PC-9 (cell line): Measurements from ENCODE around the gene MPP3. TPM values are rescaled to one million over a fixed set of nuclear protein-coding genes. Genes with fewer than 3 reads are reported as not detected.

Source experiments
- BruUV-seq: library from RNA; stranded (reverse); fragments of 400-500 nt; replicated peaks from 2 replicates; lab custom pipeline; 2021; lab: Mats Ljungman, UMichigan
- CTCF ChIA-PET: fragments of 300-600 bp; sonication (Branson Sonifier 250); formaldehyde crosslinking; loops from one replicate; lab custom pipeline; 2022; ENCODE audit warnings: antibody characterized with exemption; lab: Charles Lee
- POLR2A ChIA-PET: fragments of 300-600 bp; sonication (Branson Sonifier 250); formaldehyde crosslinking; loops from one replicate; lab custom pipeline; 2022; ENCODE audit warnings: antibody characterized with exemption; ENCODE audit not compliant: unreplicated experiment; lab: Charles Lee
- DNase-seq, 2 experiments: peaks; one replicate each; pipeline versions ENCODE4 v3.0.0 to v3.0.0-alpha.2; 2015 to 2022; ENCODE audit warnings: mixed read lengths in 1 of 2
- H2AFZ ChIP-seq: fragments of 200-600 bp; sonication (generic); 2 replicates; pipeline ENCODE4 v1.8.1; 2017; ENCODE audit warnings: antibody characterized with exemption
- H3F3A ChIP-seq: fragments of 200-600 bp; sonication (generic); 2 replicates; pipeline ENCODE4 v1.8.1; 2017; ENCODE audit warnings: antibody characterized with exemption, mild to moderate bottlenecking, low read depth; ENCODE audit not compliant: insufficient read depth
- H3K27ac ChIP-seq: fragments of 200-600 bp; sonication (generic); 2 replicates; pipeline ENCODE4 v1.6.1; 2016; ENCODE audit warnings: mixed run types
- H3K27me3 ChIP-seq: fragments of 200-600 bp; sonication (generic); 2 replicates; pipeline ENCODE4 v1.6.1; 2016; ENCODE audit warnings: low read depth, mixed run types; ENCODE audit not compliant: insufficient read depth
- H3K36me3 ChIP-seq: fragments of 200-600 bp; sonication (generic); 2 replicates; pipeline ENCODE4 v1.6.1; 2016; ENCODE audit warnings: low read depth, mixed run types
- H3K4me1 ChIP-seq: fragments of 200-600 bp; sonication (generic); replicated peaks from 2 replicates; pipeline ENCODE4 v1.6.1; 2016; ENCODE audit warnings: mixed run types; ENCODE audit not compliant: insufficient read depth
- H3K4me2 ChIP-seq: fragments of 200-600 bp; sonication (generic); 2 replicates; pipeline ENCODE4 v1.6.1; 2017; ENCODE audit warnings: mixed run types
- H3K4me3 ChIP-seq: fragments of 200-600 bp; sonication (generic); 2 replicates; pipeline ENCODE4 v1.6.1; 2016; ENCODE audit warnings: mixed run types
- H3K79me2 ChIP-seq: fragments of 200-600 bp; sonication (generic); 2 replicates; pipeline ENCODE4 v1.6.1; 2017; ENCODE audit warnings: low read depth, mixed run types
- H3K9me2 ChIP-seq: fragments of 200-600 bp; sonication (generic); 2 replicates; pipeline ENCODE4 v1.8.1; 2017; ENCODE audit warnings: mild to moderate bottlenecking; ENCODE audit not compliant: insufficient read depth
- H3K9me3 ChIP-seq: fragments of 200-600 bp; sonication (generic); 2 replicates; pipeline ENCODE4 v1.8.1; 2016; ENCODE audit warnings: low read depth; ENCODE audit not compliant: insufficient read depth
- H4K20me1 ChIP-seq: fragments of 200-600 bp; sonication (generic); 2 replicates; pipeline ENCODE4 v1.8.1; 2017; ENCODE audit not compliant: insufficient read depth
- CTCF ChIP-seq: fragments of 200-600 bp; sonication (generic); conservative IDR thresholded peaks from 2 replicates; pipeline ENCODE4 v1.6.1; 2017; ENCODE audit warnings: mixed run types, antibody characterized with exemption, mild to moderate bottlenecking, moderate library complexity
- EZH2 ChIP-seq: fragments of 200-600 bp; sonication (generic); IDR thresholded peaks from 2 replicates; pipeline ENCODE4 v1.8.0; 2017; ENCODE audit warnings: antibody characterized with exemption, low read depth
- intact Hi-C: fragments of 100-400 bp; cut with micrococcal nuclease; formaldehyde crosslinking; loops from one replicate; pipeline ENCODE4 v1.10.0; 2022; ENCODE audit not compliant: unreplicated experiment
- total RNA-seq: library from RNA; stranded (reverse); gene quantifications from 2 replicates; pipeline ENCODE4 v1.2.3, GENCODE V29; 2021

MPP3 gene
- total RNA-seq, 1 experiment from 2014 or later, result 17.4 TPM

DNA sequence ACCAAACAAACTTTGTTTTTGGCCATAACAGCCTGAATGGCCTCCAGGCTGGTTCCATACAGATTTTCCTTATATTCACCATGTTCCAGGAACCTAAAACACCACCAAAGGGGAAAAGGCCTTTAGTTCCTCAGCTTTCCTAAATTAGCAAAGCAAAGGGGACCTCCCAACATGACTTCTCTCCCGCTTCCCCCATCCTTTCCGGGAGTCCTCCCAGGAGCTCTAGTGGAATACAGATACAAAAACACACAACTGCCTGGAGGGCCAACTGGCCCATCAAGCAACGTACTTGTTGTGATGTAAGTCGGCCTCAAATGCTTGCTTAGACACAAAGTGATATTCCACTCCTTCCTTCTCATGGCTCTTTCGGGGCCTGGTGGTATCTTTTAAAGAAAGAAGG lies 22.1 kb downstream of the MPP3 start:
- Histone ChIP-seq H3K9me3 (no peaks in the 10 kb centered on the region), H3K4me1 (peaks cover 24% of the 10 kb centered on the region), H3F3A (peaks cover 7% of the 10 kb centered on the region), H3K4me2 (no peak overlapping the region), H4K20me1 (no peaks in the 10 kb centered on the region), H3K36me3 (0 out of 2 replicates have a peak, but pooled peaks cover 15% of the 10 kb centered on the region), H3K27ac (no peak overlapping the region), H3K4me3 (no peak overlapping the region), H3K27me3 (no peaks in the 10 kb centered on the region), H3K9me2 (no peaks in the 10 kb centered on the region), H2AFZ (no peak overlapping the region), H3K79me2 (no peaks in the 10 kb centered on the region)
- intact Hi-C loops, result no loop called here
- ChIA-PET POLR2A (no interaction called here), CTCF (no interaction called here)
- TF ChIP-seq EZH2, result no peak
- no peak for TF ChIP-seq CTCF
- BruUV-seq, result no TSS peak
- no peak for DNase-seq

- Histone ChIP-seq H3K4me3 (no peak overlapping the region), H2AFZ (no peak overlapping the region), H3K27me3 (no peaks in the 10 kb centered on the region), H3K4me1 (peaks cover 18% of the 10 kb centered on the region), H3K9me3 (no peaks in the 10 kb centered on the region), H3K9me2 (no peaks in the 10 kb centered on the region), H4K20me1 (no peaks in the 10 kb centered on the region), H3K36me3 (0 out of 2 replicates have a peak, but pooled peaks cover 15% of the 10 kb centered on the region), H3K4me2 (no peak overlapping the region), H3K27ac (no peak overlapping the region), H3K79me2 (no peaks in the 10 kb centered on the region), H3F3A (peaks cover 9% of the 10 kb centered on the region)
- intact Hi-C loops, result no loop called here
- CTCF ChIA-PET, result no interaction called here
- BruUV-seq, result no TSS peak
- TF ChIP-seq EZH2 (no peak), CTCF (no peak)
- no peak for DNase-seq
- POLR2A ChIA-PET, result no interaction called here
Observed at GRCh38 chr17:43810226-43810715, 22.7 kb downstream of the MPP3 start.

GRCh38 chr17:43809121-43809520 lies 23.8 kb downstream of the MPP3 start:
- no peak for DNase-seq
- intact Hi-C loops, result no loop called here
- no TSS peak for BruUV-seq
- Histone ChIP-seq H2AFZ (no peak overlapping the region), H3K27me3 (no peaks in the 10 kb centered on the region), H3K4me2 (no peak overlapping the region), H3K4me1 (peaks cover 7% of the 10 kb centered on the region; the same call in 1 of the 2 replicates), H3F3A (0 out of 2 replicates have a peak, but pooled peaks cover 5% of the 10 kb centered on the region), H4K20me1 (no peaks in the 10 kb centered on the region), H3K4me3 (no peak overlapping the region), H3K27ac (no peak overlapping the region), H3K79me2 (no peaks in the 10 kb centered on the region), H3K9me2 (no peaks in the 10 kb centered on the region), H3K36me3 (0 out of 2 replicates have a peak, but pooled peaks cover 10% of the 10 kb centered on the region), H3K9me3 (no peaks in the 10 kb centered on the region)
- ChIA-PET POLR2A (no interaction called here), CTCF (interaction anchor here (0.6 kb wide), 1 partner anchor 109 kb away, joined by 4 read pairs; no protein-coding TSS in a partner anchor)
- TF ChIP-seq EZH2, result no peak
- no peak for TF ChIP-seq CTCF
